BLaER1 treated with 17β-estradiol and CSF1 and Interleukin-3, amounts not matched to agents 10 nM and 100 nM (cell line): ENCODE data around the gene RNF151.

Source experiments
- H3K27ac ChIP-seq, 11 experiments: shearing (Covaris generic); formaldehyde crosslinking; 2 replicates each; pipeline ENCODE4 v1.8.1; 2022
- H3K27me3 ChIP-seq, 11 experiments: shearing (Covaris generic); formaldehyde crosslinking; 2 replicates each; pipeline ENCODE4 v1.8.1; 2022
- H3K36me3 ChIP-seq, 11 experiments: shearing (Covaris generic); formaldehyde crosslinking; 2 replicates each; pipeline ENCODE4 v1.8.1; 2022
- H3K4me1 ChIP-seq, 10 experiments: shearing (Covaris generic); formaldehyde crosslinking; 2 replicates each; pipeline ENCODE4 v1.8.1; 2022
- H3K4me2 ChIP-seq, 11 experiments: shearing (Covaris generic); formaldehyde crosslinking; 2 replicates each; pipeline ENCODE4 v1.8.1; 2022
- H3K4me3 ChIP-seq, 10 experiments: shearing (Covaris generic); formaldehyde crosslinking; 2 replicates each; pipeline ENCODE4 v1.8.1; 2022
- H3K9ac ChIP-seq, 11 experiments: shearing (Covaris generic); formaldehyde crosslinking; 2 replicates each; pipeline ENCODE4 v1.8.1; 2022
- H3K9me3 ChIP-seq, 11 experiments: shearing (Covaris generic); formaldehyde crosslinking; replicated peaks in 1 of 11; 2 replicates each; pipeline ENCODE4 v1.8.1; 2022
- H4K20me1 ChIP-seq, 11 experiments: shearing (Covaris generic); formaldehyde crosslinking; 2 replicates each; pipeline ENCODE4 v1.8.1; 2022
- Cebpa-rat ChIP-seq, 11 experiments: shearing (Covaris generic); IDR thresholded peaks; 2 replicates each; pipeline ENCODE4 v1.8.1; 2022

Gene RNF151

GRCh38 chr16:2003231-2003826 lies 36.7 kb downstream of the RNF151 start:
- Histone ChIP-seq H3K36me3 (peaks cover 52 to 91% (median 74%) of the 10 kb centered on the region in 11 experiments), H3K4me2 (peak overlapping the region in 2 of 11 experiments; percentile 16 to 97; a peak in 1 of 22 replicates), H3K9ac (peak overlapping the region in 7 of 11 experiments; percentile 5 to 45 (median 33); a peak in 5 of 22 replicates), H3K4me1 (peaks cover 45 to 52% (median 49%) of the 10 kb centered on the region in 10 experiments), H3K9me3 (no peaks in the 10 kb centered on the region), H4K20me1 (peaks cover 58 to 100% (median 96%) of the 10 kb centered on the region in 11 experiments), H3K27ac (peak overlapping the region in 1 of 11 experiments; percentile 22; a peak in 2 of 22 replicates), H3K4me3 (no peak overlapping the region), H3K27me3 (no peaks in the 10 kb centered on the region)
- TF ChIP-seq Cebpa-rat (IDR thresholded peaks at IDR 0.05): no peak

- Histone ChIP-seq H3K27me3 (no peaks in the 10 kb centered on the region), H3K4me1 (peaks cover 49 to 55% (median 53%) of the 10 kb centered on the region in 10 experiments), H3K4me2 (peak overlapping the region; percentile 94 to 100 (median 98)), H3K36me3 (peaks cover 45 to 84% (median 67%) of the 10 kb centered on the region in 11 experiments), H3K9me3 (no peaks in the 10 kb centered on the region), H3K27ac (peak overlapping the region in 6 of 11 experiments; percentile 4 to 94 (median 34); a peak in 8 of 22 replicates), H3K9ac (peak overlapping the region; percentile 1 to 99 (median 94); a peak in 17 of 22 replicates), H3K4me3 (peak overlapping the region in 1 of 10 experiments; percentile 31; a peak in 2 of 20 replicates), H4K20me1 (peaks cover 61 to 100% (median 98%) of the 10 kb centered on the region in 11 experiments)
- no peak for TF ChIP-seq Cebpa-rat (IDR thresholded peaks at IDR 0.05)
Observed at GRCh38 chr16:2003827-2004641, 37.4 kb downstream of the RNF151 start.

GRCh38 chr16:2004795-2005517 lies 38.3 kb downstream of the RNF151 start:
- no peak for TF ChIP-seq Cebpa-rat (IDR thresholded peaks at IDR 0.05)
- no peaks in the 10 kb centered on the region for H3K27me3 ChIP-seq
- H3K4me3 ChIP-seq: peak overlapping the region in 7 of 10 experiments; percentile 19 to 55 (median 31); a peak in 10 of 20 replicates
- H3K4me1 ChIP-seq: peaks cover 49 to 55% (median 53%) of the 10 kb centered on the region in 10 experiments
- peaks cover 61 to 95% (median 92%) of the 10 kb centered on the region in 11 experiments for H4K20me1 ChIP-seq
- peak overlapping the region; percentile 94 to 100 (median 98) for H3K4me2 ChIP-seq
- H3K9me3 ChIP-seq: no peaks in the 10 kb centered on the region
- peak overlapping the region in 9 of 11 experiments; percentile 5 to 94 (median 43); a peak in 15 of 22 replicates for H3K27ac ChIP-seq
- peak overlapping the region; percentile 28 to 99 (median 95) for H3K9ac ChIP-seq
- peaks cover 36 to 74% (median 58%) of the 10 kb centered on the region in 11 experiments for H3K36me3 ChIP-seq

DNA sequence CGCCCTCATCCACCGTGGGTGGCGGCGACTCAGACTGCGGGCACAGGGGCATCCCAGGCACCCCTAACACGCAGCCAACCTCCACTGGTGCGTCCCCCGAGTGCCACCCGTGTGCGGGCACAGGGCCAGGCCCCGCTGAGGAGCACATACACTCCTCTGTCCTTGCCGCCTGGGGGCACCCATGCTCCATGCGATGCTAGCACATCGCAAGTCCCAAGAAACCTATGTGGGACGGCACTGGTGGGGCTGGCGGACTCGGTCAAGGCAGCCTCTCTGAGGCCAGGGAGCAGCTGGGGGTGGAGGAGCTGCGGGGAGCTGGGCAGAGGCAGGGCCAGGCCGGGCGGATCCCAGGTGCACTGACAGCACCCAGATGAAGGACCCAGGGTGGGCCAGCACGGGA lies 39.0 kb downstream of the RNF151 start:
- H3K4me3 ChIP-seq: peak overlapping the region in 7 of 10 experiments; percentile 19 to 55 (median 29); a peak in 11 of 20 replicates
- peaks cover 29 to 68% (median 51%) of the 10 kb centered on the region in 11 experiments for H3K36me3 ChIP-seq
- H3K27ac ChIP-seq: peak overlapping the region in 9 of 11 experiments; percentile 5 to 94 (median 43); a peak in 15 of 22 replicates
- H3K27me3 ChIP-seq: no peaks in the 10 kb centered on the region
- peaks cover 56 to 62% (median 60%) of the 10 kb centered on the region in 10 experiments for H3K4me1 ChIP-seq
- H4K20me1 ChIP-seq: peaks cover 61 to 88% (median 85%) of the 10 kb centered on the region in 11 experiments
- TF ChIP-seq Cebpa-rat (IDR thresholded peaks at IDR 0.05): no peak
- no peaks in the 10 kb centered on the region for H3K9me3 ChIP-seq
- H3K9ac ChIP-seq: peak overlapping the region; percentile 28 to 99 (median 95)
- peak overlapping the region; percentile 94 to 100 (median 98) for H3K4me2 ChIP-seq

- peak overlapping the region in 5 of 10 experiments; percentile 19 to 55 (median 29); a peak in 5 of 20 replicates for H3K4me3 ChIP-seq
- H4K20me1 ChIP-seq: peaks cover 61 to 81% (median 80%) of the 10 kb centered on the region in 11 experiments
- H3K27ac ChIP-seq: peak overlapping the region in 8 of 11 experiments; percentile 23 to 97 (median 88); a peak in 11 of 22 replicates
- H3K4me2 ChIP-seq: peak overlapping the region; percentile 94 to 100 (median 98)
- peaks cover 59 to 69% (median 64%) of the 10 kb centered on the region in 10 experiments for H3K4me1 ChIP-seq
- H3K27me3 ChIP-seq: no peaks in the 10 kb centered on the region
- peaks cover 22 to 61% (median 44%) of the 10 kb centered on the region in 11 experiments for H3K36me3 ChIP-seq
- H3K9ac ChIP-seq: peak overlapping the region; percentile 52 to 99 (median 95); a peak in 20 of 22 replicates
- H3K9me3 ChIP-seq: no peaks in the 10 kb centered on the region
- no peak for TF ChIP-seq Cebpa-rat (IDR thresholded peaks at IDR 0.05)
Observed at GRCh38 chr16:2006317-2006716, 39.7 kb downstream of the RNF151 start.

DNA sequence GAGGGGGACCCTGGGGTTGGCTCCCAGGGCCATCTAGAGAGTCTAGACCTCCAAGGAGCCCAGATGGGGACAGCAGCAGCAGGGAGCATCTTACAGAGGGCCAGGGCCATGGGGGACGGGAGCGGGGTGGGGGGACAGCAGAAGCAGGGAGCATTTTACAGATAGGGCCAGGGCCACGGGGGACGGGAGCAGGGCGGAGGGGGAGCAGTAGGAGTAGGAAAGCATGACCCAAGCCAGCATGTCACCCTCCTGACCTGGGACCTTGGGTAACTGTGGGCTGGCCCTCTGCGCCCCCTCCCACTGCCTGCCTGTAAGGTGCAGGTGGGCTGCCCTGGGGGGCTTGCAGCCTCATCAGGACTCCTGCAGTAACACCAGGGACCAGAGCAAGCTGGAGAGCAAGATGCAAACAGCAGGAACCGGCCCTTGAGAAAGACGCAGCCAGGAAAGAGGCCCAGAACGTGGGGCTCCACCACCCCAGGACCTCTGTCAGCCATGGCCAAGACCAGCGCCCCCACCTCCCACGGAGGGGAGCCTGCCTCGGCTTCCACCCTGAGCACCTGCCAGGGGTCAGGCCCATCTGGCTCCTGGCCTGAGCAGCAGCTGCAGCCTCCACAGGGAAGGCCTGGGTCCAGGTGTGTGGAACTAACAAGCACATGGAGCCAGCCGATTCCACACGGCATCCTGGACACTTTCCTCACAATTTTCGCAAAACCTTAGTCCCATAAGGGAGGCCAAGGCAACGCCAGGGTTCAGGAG lies 40.6 kb downstream of the RNF151 start:
- peaks cover 13 to 51% (median 35%) of the 10 kb centered on the region in 11 experiments for H3K36me3 ChIP-seq
- no peak for TF ChIP-seq Cebpa-rat (IDR thresholded peaks at IDR 0.05)
- H3K9me3 ChIP-seq: no peaks in the 10 kb centered on the region
- no peaks in the 10 kb centered on the region for H3K27me3 ChIP-seq
- H3K4me3 ChIP-seq: peak overlapping the region; percentile 81 to 100 (median 96)
- H3K4me2 ChIP-seq: peak overlapping the region; percentile 94 to 100 (median 98)
- peak overlapping the region; percentile 32 to 97 (median 94); a peak in 19 of 22 replicates for H3K27ac ChIP-seq
- H4K20me1 ChIP-seq: peaks cover 56 to 72% (median 70%) of the 10 kb centered on the region in 11 experiments
- peaks cover 59 to 77% (median 64%) of the 10 kb centered on the region in 10 experiments for H3K4me1 ChIP-seq
- H3K9ac ChIP-seq: peak overlapping the region; percentile 86 to 99 (median 97)

GRCh38 chr16:2008009-2008526 lies 41.4 kb downstream of the RNF151 start:
- TF ChIP-seq Cebpa-rat (IDR thresholded peaks at IDR 0.05): no peak
- peak overlapping the region; percentile 32 to 97 (median 94); a peak in 19 of 22 replicates for H3K27ac ChIP-seq
- H3K36me3 ChIP-seq: peaks cover 5 to 43% (median 27%) of the 10 kb centered on the region in 11 experiments
- H4K20me1 ChIP-seq: peaks cover 55 to 64% (median 62%) of the 10 kb centered on the region in 11 experiments
- H3K27me3 ChIP-seq: no peaks in the 10 kb centered on the region
- H3K4me1 ChIP-seq: peaks cover 59 to 77% (median 64%) of the 10 kb centered on the region in 10 experiments
- peak overlapping the region; percentile 86 to 99 (median 97) for H3K9ac ChIP-seq
- peak overlapping the region; percentile 81 to 100 (median 96) for H3K4me3 ChIP-seq
- no peaks in the 10 kb centered on the region for H3K9me3 ChIP-seq
- peak overlapping the region; percentile 94 to 100 (median 98) for H3K4me2 ChIP-seq
